Measurements from ENCODE around the gene C1QTNF4. TPM values are rescaled to one million over a fixed set of nuclear protein-coding genes. Genes with fewer than 3 reads are reported as not detected.
"Not testable (repeated sequence)": the region's sequence is repeated elsewhere in the genome, so short reads cannot be mapped to it uniquely, and the experiment has no call there.

C1QTNF4 gene
- polyA plus RNA-seq, 3 donors: 0.84 TPM; not detected in 2

DNA sequence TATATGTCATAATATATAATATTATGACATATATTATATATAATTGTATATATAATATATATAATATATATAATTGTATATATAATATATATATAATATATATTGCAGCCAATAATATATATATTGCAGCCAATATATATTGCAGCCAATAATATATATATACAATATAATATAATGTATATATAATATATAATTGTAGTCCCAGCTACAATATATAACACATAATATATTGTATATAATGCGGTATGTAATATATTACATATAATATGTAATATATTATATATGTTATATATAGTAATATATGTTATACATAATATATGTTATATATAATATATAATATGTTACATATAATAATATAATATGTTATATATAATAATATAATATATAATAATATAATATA lies 35.5 kb downstream of the C1QTNF4 start:
- Mint-ChIP-seq H3K36me3 (no peaks in the 10 kb centered on the region), H3K9me3 (peaks cover 0 to 2% (median 0%) of the 10 kb centered on the region in 7 donors), H3K27me3 (ENCODE audit: low read depth in 3 of 3) (peaks cover 0 to 2% (median 0%) of the 10 kb centered on the region in 3 donors), H3K27ac (no peak overlapping the region), H3K4me3 (no peak overlapping the region), H3K4me1 (peaks cover 8% of the 10 kb centered on the region)
- no peaks in the 10 kb centered on the region for H3K36me3 ChIP-seq (replicated peaks in 1 of 2; ENCODE audit: control insufficient read depth in 1 of 2, insufficient read depth in 2 of 2, low read length in 2 of 2)
- no peak overlapping the region for H2AFZ ChIP-seq (ENCODE audit: insufficient read depth, low read depth, low read length, poor library complexity, severe bottlenecking)
- H3K79me2 ChIP-seq (ENCODE audit: insufficient read depth, low read length): no peaks in the 10 kb centered on the region
- TF ChIP-seq, protein P1, sequence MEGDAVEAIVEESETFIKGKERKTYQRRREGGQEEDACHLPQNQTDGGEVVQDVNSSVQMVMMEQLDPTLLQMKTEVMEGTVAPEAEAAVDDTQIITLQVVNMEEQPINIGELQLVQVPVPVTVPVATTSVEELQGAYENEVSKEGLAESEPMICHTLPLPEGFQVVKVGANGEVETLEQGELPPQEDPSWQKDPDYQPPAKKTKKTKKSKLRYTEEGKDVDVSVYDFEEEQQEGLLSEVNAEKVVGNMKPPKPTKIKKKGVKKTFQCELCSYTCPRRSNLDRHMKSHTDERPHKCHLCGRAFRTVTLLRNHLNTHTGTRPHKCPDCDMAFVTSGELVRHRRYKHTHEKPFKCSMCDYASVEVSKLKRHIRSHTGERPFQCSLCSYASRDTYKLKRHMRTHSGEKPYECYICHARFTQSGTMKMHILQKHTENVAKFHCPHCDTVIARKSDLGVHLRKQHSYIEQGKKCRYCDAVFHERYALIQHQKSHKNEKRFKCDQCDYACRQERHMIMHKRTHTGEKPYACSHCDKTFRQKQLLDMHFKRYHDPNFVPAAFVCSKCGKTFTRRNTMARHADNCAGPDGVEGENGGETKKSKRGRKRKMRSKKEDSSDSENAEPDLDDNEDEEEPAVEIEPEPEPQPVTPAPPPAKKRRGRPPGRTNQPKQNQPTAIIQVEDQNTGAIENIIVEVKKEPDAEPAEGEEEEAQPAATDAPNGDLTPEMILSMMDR (IDR thresholded peaks at IDR 0.05): no peak
- no peaks in the 10 kb centered on the region for H3K9me3 ChIP-seq (replicated peaks in 1 of 2; ENCODE audit: control insufficient read depth in 1 of 2, insufficient read depth in 1 of 2, low read length in 2 of 2)
- no peak overlapping the region for H3K9ac ChIP-seq (ENCODE audit: insufficient read depth, low read length, poor library complexity, severe bottlenecking)
- intact Hi-C loops (cut with micrococcal nuclease): no loop called here
- H3K4me3 ChIP-seq (replicated peaks in 1 of 3; ENCODE audit: low read depth in 2 of 3, low read length in 3 of 3): no peak overlapping the region
- no peak overlapping the region for H3K4me2 ChIP-seq (replicated peaks; ENCODE audit: extremely low read depth, low read length, poor library complexity, severe bottlenecking)
- no CpG with 5 or more reads among the region's 1 CpG for WGBS (ENCODE audit: insufficient coverage)
- peaks cover 12 to 14% of the 10 kb centered on the region in 2 donors for H3K4me1 ChIP-seq (ENCODE audit: control insufficient read depth in 1 of 2, insufficient read depth in 2 of 2, low read length in 2 of 2)
- H4K20me1 ChIP-seq (ENCODE audit: insufficient read depth, low read length): no peaks in the 10 kb centered on the region
- H3K27ac ChIP-seq (ENCODE audit: low read depth in 1 of 2, low read length in 2 of 2): no peak overlapping the region
- H3K27me3 ChIP-seq (ENCODE audit: control insufficient read depth in 2 of 2, insufficient read depth in 2 of 2, low read length in 2 of 2): no peaks in the 10 kb centered on the region
- no peak for DNase-seq

- DNase-seq; H3K27ac ChIP-seq (ENCODE audit: low read depth in 1 of 2, low read length in 2 of 2); H3K9me3 Mint-ChIP-seq; intact Hi-C loops (cut with micrococcal nuclease); H3K4me3 ChIP-seq (replicated peaks in 1 of 3; ENCODE audit: low read depth in 2 of 3, low read length in 3 of 3); H3K27me3 Mint-ChIP-seq (ENCODE audit: low read depth in 3 of 3); H3K9ac ChIP-seq (ENCODE audit: insufficient read depth, low read length, poor library complexity, severe bottlenecking); H2AFZ ChIP-seq (ENCODE audit: insufficient read depth, low read depth, low read length, poor library complexity, severe bottlenecking); H3K4me2 ChIP-seq (replicated peaks; ENCODE audit: extremely low read depth, low read length, poor library complexity, severe bottlenecking); H3K36me3 ChIP-seq (replicated peaks in 1 of 2; ENCODE audit: control insufficient read depth in 1 of 2, insufficient read depth in 2 of 2, low read length in 2 of 2); H3K36me3 Mint-ChIP-seq; H3K27me3 ChIP-seq (ENCODE audit: control insufficient read depth in 2 of 2, insufficient read depth in 2 of 2, low read length in 2 of 2); H3K27ac Mint-ChIP-seq; H3K4me3 Mint-ChIP-seq; H4K20me1 ChIP-seq (ENCODE audit: insufficient read depth, low read length); H3K9me3 ChIP-seq (replicated peaks in 1 of 2; ENCODE audit: control insufficient read depth in 1 of 2, insufficient read depth in 1 of 2, low read length in 2 of 2): not testable (repeated sequence)
- peaks cover 15% of the 10 kb centered on the region for H3K79me2 ChIP-seq (ENCODE audit: insufficient read depth, low read length)
- H3K4me1 Mint-ChIP-seq: peaks cover 16% of the 10 kb centered on the region
- WGBS (ENCODE audit: insufficient coverage): 100% methylated on average over 4 of the region's 12 CpGs
- H3K4me1 ChIP-seq (ENCODE audit: control insufficient read depth in 1 of 2, insufficient read depth in 2 of 2, low read length in 2 of 2): peaks cover 21 to 26% of the 10 kb centered on the region in 2 donors
Observed at GRCh38 chr11:47557004-47557403, 37.2 kb downstream of the C1QTNF4 start.

Measured in CD14-positive monocyte (primary cell).